HG03196 (cell line): ENCODE measurements around the gene ZNF57.
"Not testable (repeated sequence)": the region's sequence is repeated elsewhere in the genome, so short reads cannot be mapped to it uniquely, and the experiment has no call there.

Source experiments
- ATAC-seq: cut with Tn5 transposase; IDR thresholded peaks from one replicate; pipeline ENCODE4 v1.9.1; 2021; ENCODE audit not compliant: unreplicated experiment

The ZNF57 gene

GRCh38 chr19:2900296-2901252, at the start of gene ZNF57:
TSS of gene ZNF57 (plus strand) at chr19:2900928. CDS start at chr19:2901046, 118 bp downstream.
- ATAC-seq, result peak; percentile 91

GRCh38 chr19:2852598-2852997, 48.1 kb upstream of the ZNF57 start:
- no peak for ATAC-seq

- no peak for ATAC-seq
Measured at GRCh38 chr19:2853015-2853606, 47.6 kb upstream of the ZNF57 start.

GRCh38 chr19:2854849-2855248, 45.9 kb upstream of the ZNF57 start:
- no peak for ATAC-seq

- ATAC-seq, result no peak
Measured at GRCh38 chr19:2856457-2857050, 44.2 kb upstream of the ZNF57 start.

- no peak for ATAC-seq
Measured at GRCh38 chr19:2858864-2859263, 41.9 kb upstream of the ZNF57 start.

- ATAC-seq, result no peak
Measured at GRCh38 chr19:2863816-2864215, 36.9 kb upstream of the ZNF57 start.

- ATAC-seq, result no peak
Measured at GRCh38 chr19:2865334-2866100, 35.2 kb upstream of the ZNF57 start.

- ATAC-seq, result no peak
Measured at GRCh38 chr19:2866495-2867024, 34.2 kb upstream of the ZNF57 start.

- no peak for ATAC-seq
Measured at GRCh38 chr19:2867025-2867991, 33.4 kb upstream of the ZNF57 start, which contains the start of gene ZNF556. TSS of gene ZNF556 (plus strand) at chr19:2867335. CDS start at chr19:2867422, 87 bp downstream.

GRCh38 chr19:2869618-2870017, 31.1 kb upstream of the ZNF57 start:
- no peak for ATAC-seq

- not testable (repeated sequence) for ATAC-seq
Measured at GRCh38 chr19:2872175-2872574, 28.6 kb upstream of the ZNF57 start.

GRCh38 chr19:2877398-2878331, 23.1 kb upstream of the ZNF57 start:
- no peak for ATAC-seq

GRCh38 chr19:2883686-2884439, 16.9 kb upstream of the ZNF57 start:
- no peak for ATAC-seq

GRCh38 chr19:2885736-2886135, 15.0 kb upstream of the ZNF57 start:
- ATAC-seq, result no peak

GRCh38 chr19:2887391-2887914, 13.3 kb upstream of the ZNF57 start:
- ATAC-seq, result no peak

GRCh38 chr19:2888731-2889224, 11.9 kb upstream of the ZNF57 start:
- no peak for ATAC-seq
